Neural cell (in vitro differentiated cells): ENCODE results near the gene ANKRD44. TPM values are rescaled to one million over a fixed set of nuclear protein-coding genes. Genes with fewer than 3 reads are reported as not detected.

Experiments
- H2AFZ ChIP-seq: fragments of 200-600, 300-800 bp; sonication (generic), shearing (Covaris generic); 2 replicates; pipeline ENCODE4 v1.6.0; 2014; ENCODE audit warnings: low read depth, mild to moderate bottlenecking, antibody characterized with exemption, low read length, moderate library complexity
- H3F3A ChIP-seq: fragments of 200-600 bp; shearing (Covaris generic); 2 replicates; pipeline ENCODE4 v1.6.1; 2016; ENCODE audit warnings: mild to moderate bottlenecking, moderate library complexity, mixed read lengths, antibody characterized with exemption, low read length; ENCODE audit not compliant: insufficient read depth, poor library complexity, severe bottlenecking
- H3K27ac ChIP-seq: fragments of 200-600, 300-800 bp; sonication (generic), shearing (Covaris generic); 2 replicates; pipeline ENCODE4 v1.5.1; 2014; ENCODE audit warnings: mild to moderate bottlenecking, low read length, moderate library complexity
- H3K27me3 ChIP-seq: fragments of 300-800, 200-600 bp; sonication (generic), shearing (Covaris generic); 2 replicates; pipeline ENCODE4 v1.6.0; 2014; ENCODE audit warnings: mild to moderate bottlenecking, low read depth, low read length, moderate library complexity; ENCODE audit not compliant: insufficient read depth
- H3K36me3 ChIP-seq: fragments of 300-800, 200-600 bp; sonication (generic), shearing (Covaris generic); 2 replicates; pipeline ENCODE4 v1.5.1; 2014; ENCODE audit warnings: mild to moderate bottlenecking, antibody characterized with exemption, low read length, moderate library complexity; ENCODE audit not compliant: insufficient read depth
- H3K4me2 ChIP-seq: fragments of 300-800, 200-600 bp; sonication (generic), shearing (Covaris generic); 2 replicates; pipeline ENCODE4 v1.6.0; 2014; ENCODE audit warnings: mild to moderate bottlenecking, low read length
- H3K4me3 ChIP-seq: fragments of 300-800, 200-600 bp; sonication (generic), shearing (Covaris generic); 2 replicates; pipeline ENCODE4 v1.5.1; 2014; ENCODE audit warnings: mild to moderate bottlenecking, low read length, moderate library complexity
- H3K79me2 ChIP-seq: fragments of 200-600 bp; shearing (Covaris generic); replicated peaks from 2 replicates; pipeline ENCODE4 v1.6.0; 2014; ENCODE audit warnings: mild to moderate bottlenecking, low read length, moderate library complexity; ENCODE audit not compliant: insufficient read depth
- H3K9ac ChIP-seq: fragments of 300-800, 200-600 bp; sonication (generic), shearing (Covaris generic); 2 replicates; pipeline ENCODE4 v1.6.1; 2016; ENCODE audit warnings: mild to moderate bottlenecking, low read length, mixed read lengths
- H3K9me2 ChIP-seq: fragments of 200-600 bp; shearing (Covaris generic); 2 replicates; pipeline ENCODE4 v1.6.1; 2016; ENCODE audit warnings: mild to moderate bottlenecking, low read length, mixed read lengths; ENCODE audit not compliant: insufficient read depth
- H3K9me3 ChIP-seq: fragments of 200-600, 300-800 bp; sonication (generic), shearing (Covaris generic); 2 replicates; pipeline ENCODE4 v1.6.1; 2016; ENCODE audit warnings: mild to moderate bottlenecking, mixed run types, low read length, moderate library complexity, mixed read lengths
- H4K20me1 ChIP-seq: fragments of 200-600 bp; shearing (Covaris generic); 2 replicates; pipeline ENCODE4 v1.6.1; 2016; ENCODE audit warnings: mild to moderate bottlenecking, mixed run types; ENCODE audit not compliant: insufficient read depth
- CTCF ChIP-seq: fragments of 450-650 bp; IDR thresholded peaks from 2 replicates; pipeline ENCODE4 v1.5.1; 2014; ENCODE audit warnings: antibody characterized with exemption, mild to moderate bottlenecking, moderate library complexity; ENCODE audit not compliant: poor library complexity, severe bottlenecking
- EP300 ChIP-seq: fragments of 450-650 bp; conservative IDR thresholded peaks from 2 replicates; pipeline ENCODE4 v1.6.1; 2014; ENCODE audit warnings: antibody characterized with exemption, mild to moderate bottlenecking, moderate library complexity; ENCODE audit not compliant: poor library complexity, severe bottlenecking
- EZH2 ChIP-seq: fragments of 200-600, 300-800 bp; shearing (Covaris generic), sonication (generic); IDR thresholded peaks from 2 replicates; pipeline ENCODE4 v1.6.1; 2014; ENCODE audit warnings: antibody characterized with exemption, low read length, borderline replicate concordance, mild to moderate bottlenecking; ENCODE audit not compliant: insufficient read depth, poor library complexity, severe bottlenecking
- MXI1 ChIP-seq: fragments of 450-650 bp; conservative IDR thresholded peaks from 2 replicates; pipeline ENCODE4 v1.6.1; 2014; ENCODE audit warnings: antibody characterized with exemption, mild to moderate bottlenecking; ENCODE audit not compliant: poor library complexity, severe bottlenecking
- POLR2AphosphoS5 ChIP-seq: IDR thresholded peaks from 2 replicates; pipeline ENCODE4 v1.6.1; 2012
- RAD21 ChIP-seq: fragments of 450-650 bp; conservative IDR thresholded peaks from 2 replicates; pipeline ENCODE4 v1.6.1; 2014; ENCODE audit warnings: antibody characterized with exemption, mild to moderate bottlenecking, moderate library complexity
- REST ChIP-seq: IDR thresholded peaks from 2 replicates; pipeline ENCODE4 v1.6.1; 2012; ENCODE audit warnings: borderline replicate concordance
- SMC3 ChIP-seq: fragments of 450-650 bp; conservative IDR thresholded peaks from 2 replicates; pipeline ENCODE4 v1.6.1; 2014; ENCODE audit warnings: antibody characterized with exemption, mild to moderate bottlenecking, moderate library complexity; ENCODE audit not compliant: poor library complexity
- TAF1 ChIP-seq: IDR thresholded peaks from 2 replicates; pipeline ENCODE4 v1.6.1; 2012; ENCODE audit warnings: low read depth
- polyA plus RNA-seq: library from polyadenylated mRNA; depleted of rRNA; stranded (reverse); fragments of >200 nt; gene quantifications from 2 replicates; pipeline ENCODE4 v1.2.3, GENCODE V29; 2014

The ANKRD44 gene
- polyA plus RNA-seq, 1 donor from 2014 or later: 94.3 TPM

GRCh38 chr2:197179744-197180498 lies 130.7 kb downstream of the ANKRD44 start:
- H3K79me2 ChIP-seq: no peaks in the 10 kb centered on the region
- H3K27ac ChIP-seq: no peak overlapping the region
- TF ChIP-seq RAD21: no peak
- no peak for TF ChIP-seq TAF1
- no peak for TF ChIP-seq CTCF
- TF ChIP-seq REST: no peak
- TF ChIP-seq EP300: no peak
- no peak for TF ChIP-seq EZH2
- no peak for TF ChIP-seq POLR2AphosphoS5
- no peak for TF ChIP-seq SMC3
- TF ChIP-seq MXI1: no peak
- no peaks in the 10 kb centered on the region for H3K27me3 ChIP-seq
- no peak overlapping the region for H3K9ac ChIP-seq
- no peak overlapping the region for H3K4me2 ChIP-seq
- H4K20me1 ChIP-seq: no peaks in the 10 kb centered on the region
- no peaks in the 10 kb centered on the region for H3K9me2 ChIP-seq
- no peaks in the 10 kb centered on the region for H3F3A ChIP-seq
- H3K36me3 ChIP-seq: no peaks in the 10 kb centered on the region
- H2AFZ ChIP-seq: no peak overlapping the region
- H3K4me3 ChIP-seq: no peak overlapping the region
- H3K9me3 ChIP-seq: no peaks in the 10 kb centered on the region

DNA sequence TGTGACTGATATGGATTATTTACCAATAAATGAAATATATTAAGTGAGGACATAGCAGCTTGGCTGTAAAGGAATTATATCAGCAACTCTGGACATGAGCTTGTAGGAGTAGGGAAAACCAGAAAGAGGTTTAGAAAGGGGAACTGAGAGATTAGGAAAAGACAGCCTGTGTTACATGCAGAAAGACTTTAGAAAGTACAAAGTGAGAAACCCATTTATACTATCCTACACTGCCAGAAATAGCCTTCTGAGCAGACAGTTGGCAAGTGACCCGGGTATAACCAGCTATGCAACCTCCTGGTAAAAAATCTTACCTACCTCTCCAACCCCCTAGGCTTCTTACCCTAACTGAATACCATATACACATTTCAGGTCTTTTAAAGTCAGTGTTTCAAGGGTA lies 134.1 kb downstream of the ANKRD44 start:
- Histone ChIP-seq H3K9me2 (no peaks in the 10 kb centered on the region), H3K4me2 (no peak overlapping the region), H3K79me2 (no peaks in the 10 kb centered on the region), H3K36me3 (no peaks in the 10 kb centered on the region), H2AFZ (no peak overlapping the region), H3K4me3 (no peak overlapping the region), H3K9me3 (no peaks in the 10 kb centered on the region), H3F3A (no peaks in the 10 kb centered on the region), H3K27me3 (no peaks in the 10 kb centered on the region), H3K9ac (no peak overlapping the region), H3K27ac (no peak overlapping the region), H4K20me1 (no peaks in the 10 kb centered on the region)
- TF ChIP-seq TAF1 (no peak), EP300 (no peak), SMC3 (no peak), EZH2 (no peak), RAD21 (no peak), POLR2AphosphoS5 (no peak), CTCF (no peak), REST (no peak), MXI1 (no peak)
